GM10847 (cell line): Measurements from ENCODE around the gene NSD2.

Experiments used
- POLR2A ChIP-seq: IDR thresholded peaks from 2 replicates; pipeline ENCODE4 v1.6.1; 2011; ENCODE audit not compliant: insufficient read length; ENCODE audit errors: extremely low read depth

NSD2 gene

GRCh38 chr4:1997712-1998111 is 126.5 kb downstream of the NSD2 start:
- TF ChIP-seq POLR2A, result no peak

DNA sequence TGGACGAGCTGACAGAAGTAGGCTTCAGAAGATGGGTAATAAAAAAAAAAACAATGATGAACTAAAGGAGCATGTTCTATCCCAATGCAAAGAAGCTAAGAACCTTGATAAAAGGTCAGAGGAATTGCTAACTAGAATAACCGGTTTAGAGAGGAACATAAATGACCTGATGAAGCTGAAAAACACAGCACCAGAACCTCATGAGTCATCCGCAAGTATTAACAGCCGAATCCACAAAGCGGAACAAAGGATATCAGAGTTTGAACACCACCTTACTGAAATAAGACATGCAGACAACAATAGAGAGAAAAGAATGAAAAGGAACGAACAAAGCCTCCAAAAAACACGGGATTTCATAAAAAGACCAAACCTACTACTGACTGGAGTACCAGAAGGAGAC is 127.1 kb downstream of the NSD2 start:
- no peak for TF ChIP-seq POLR2A

DNA sequence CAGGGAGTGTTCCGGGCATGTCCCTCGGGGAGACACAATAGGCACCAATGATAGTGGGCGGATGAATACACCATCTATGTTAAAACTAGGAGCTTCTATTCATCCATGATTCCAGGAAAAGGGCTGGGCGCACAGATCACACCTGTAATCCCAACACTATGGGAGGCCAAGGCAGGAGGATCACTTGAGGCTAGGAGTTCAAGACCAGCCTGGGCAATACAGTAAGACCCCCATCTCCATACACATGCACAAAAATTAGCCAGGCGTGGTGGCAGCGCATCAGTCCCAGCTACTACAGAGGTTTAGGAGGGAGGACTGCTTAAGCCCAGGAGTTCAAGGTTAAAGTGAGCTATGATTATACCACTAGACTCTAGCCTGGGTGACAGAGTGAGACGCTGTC is 135.2 kb downstream of the NSD2 start:
- no peak for TF ChIP-seq POLR2A

DNA sequence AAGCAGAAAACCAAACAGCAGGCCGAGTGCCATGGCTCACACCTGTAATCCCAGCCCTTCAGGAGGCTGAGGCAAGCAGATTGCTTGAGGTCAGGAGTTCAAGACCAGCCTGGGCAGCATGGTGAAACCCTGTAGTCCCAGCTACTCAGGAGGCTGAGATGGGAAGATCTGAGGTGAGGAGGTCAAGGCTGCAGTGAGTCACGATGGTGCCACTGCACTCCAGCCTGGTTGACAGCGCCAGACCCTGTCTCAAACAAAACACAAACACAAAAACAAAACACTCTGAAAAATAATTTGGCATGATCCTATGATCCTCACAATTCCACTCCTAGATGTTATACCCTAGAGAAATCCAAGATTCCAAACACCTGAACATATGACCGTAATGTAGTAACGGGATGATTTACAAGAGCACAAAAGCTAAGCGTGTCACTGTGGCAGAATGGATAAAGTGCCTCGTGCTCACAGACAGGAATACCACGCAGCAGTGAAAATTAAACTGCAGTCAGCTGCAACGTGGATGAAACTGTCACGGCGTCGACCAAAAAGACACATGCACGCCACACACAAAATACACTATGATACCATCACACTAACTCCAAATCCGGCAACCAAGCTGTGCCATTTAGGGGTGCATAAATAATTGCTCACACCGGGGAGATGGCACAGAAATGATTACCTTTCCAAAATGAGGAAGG is 135.9 kb downstream of the NSD2 start:
- TF ChIP-seq POLR2A, result no peak

DNA sequence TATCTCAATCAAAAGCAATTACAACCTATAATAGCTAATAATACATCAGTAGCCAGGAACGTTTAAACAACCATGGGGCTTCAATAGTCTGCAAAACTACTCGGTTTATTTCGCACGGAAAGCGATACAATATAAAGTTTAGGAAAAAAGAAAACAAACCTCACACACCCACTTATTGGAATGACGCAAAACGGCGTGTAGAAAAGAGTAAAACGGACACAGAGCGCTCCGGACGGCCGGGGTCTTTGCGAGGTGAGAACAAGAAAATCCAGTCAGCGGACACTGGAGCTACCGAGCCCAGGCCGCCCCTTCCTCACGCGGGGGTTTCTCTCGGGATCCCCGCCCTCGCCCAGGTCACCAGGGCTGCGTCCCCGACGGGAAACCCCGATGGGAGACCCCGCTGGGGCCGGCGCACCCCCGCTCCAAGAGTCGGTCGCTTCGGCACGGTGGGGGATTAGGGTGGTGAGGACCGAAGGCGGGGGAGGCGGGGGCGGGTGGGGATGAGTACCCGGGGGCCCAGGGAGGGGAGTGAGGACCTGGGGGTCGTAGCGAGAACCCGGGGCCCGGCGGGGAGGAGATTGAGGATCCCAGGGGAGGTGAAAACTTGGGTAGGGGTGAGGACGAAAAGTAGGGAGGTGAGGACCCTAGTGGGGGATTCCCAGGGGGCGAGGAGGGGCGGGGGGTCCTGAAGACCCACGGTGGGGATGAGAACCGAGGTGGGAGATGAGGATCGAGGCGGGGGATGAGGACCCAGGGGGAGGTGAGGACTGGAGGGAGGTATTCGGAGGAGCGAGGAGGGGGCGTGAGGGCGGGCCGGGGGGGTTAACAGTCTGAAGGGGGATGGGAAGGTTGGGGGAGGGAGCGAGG is 136.8 kb downstream of the NSD2 start:
- no peak for TF ChIP-seq POLR2A

DNA sequence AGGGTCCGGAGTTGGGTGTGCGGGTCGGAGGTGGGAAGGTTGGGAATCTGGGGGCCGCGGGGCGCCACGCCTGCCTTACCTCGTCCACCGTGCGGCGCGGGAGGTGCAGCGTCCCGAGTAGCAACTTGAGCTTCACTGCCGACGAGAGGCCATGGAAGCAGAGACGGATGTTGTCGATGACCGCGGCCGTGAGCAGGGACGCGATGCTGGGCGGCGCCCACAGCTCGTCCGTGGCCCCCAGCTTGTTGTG is 137.4 kb downstream of the NSD2 start:
- no peak for TF ChIP-seq POLR2A

GRCh38 chr4:2008921-2009650 is 137.9 kb downstream of the NSD2 start, which contains the start of gene NELFA:
NELFA (minus strand) TSS chr4:2008974; CDS start chr4:2008959, 15 bp downstream.
- TF ChIP-seq POLR2A, result peak; percentile 67

DNA sequence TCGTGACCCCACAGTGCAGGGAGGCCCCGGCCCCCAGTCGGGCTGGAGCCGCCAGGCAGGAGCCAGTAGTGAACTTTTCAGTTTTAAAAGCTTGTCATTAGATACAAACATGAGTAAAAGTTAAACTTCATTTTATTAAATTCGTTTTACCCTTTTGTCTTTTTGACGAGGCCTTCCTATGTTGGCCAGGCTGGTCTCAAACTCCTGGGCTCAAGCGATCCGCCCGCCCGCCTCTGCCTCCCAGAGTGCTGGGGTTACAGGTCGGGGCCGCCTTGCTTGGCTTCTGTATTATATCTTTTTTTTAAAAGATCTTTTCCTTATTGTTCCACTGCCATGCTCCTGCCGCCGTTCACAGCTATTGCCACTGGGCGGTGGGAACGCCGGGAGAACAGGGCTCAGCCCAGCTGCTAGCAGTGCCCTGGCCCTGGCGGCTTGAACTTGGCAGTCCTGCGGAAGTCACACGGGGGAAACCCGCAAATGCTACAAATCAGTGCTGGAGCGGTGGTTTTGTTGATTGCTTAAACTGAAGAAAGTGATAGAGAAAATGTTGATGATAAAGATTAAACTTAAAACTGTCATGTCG is 138.5 kb downstream of the NSD2 start:
- TF ChIP-seq POLR2A, result no peak

DNA sequence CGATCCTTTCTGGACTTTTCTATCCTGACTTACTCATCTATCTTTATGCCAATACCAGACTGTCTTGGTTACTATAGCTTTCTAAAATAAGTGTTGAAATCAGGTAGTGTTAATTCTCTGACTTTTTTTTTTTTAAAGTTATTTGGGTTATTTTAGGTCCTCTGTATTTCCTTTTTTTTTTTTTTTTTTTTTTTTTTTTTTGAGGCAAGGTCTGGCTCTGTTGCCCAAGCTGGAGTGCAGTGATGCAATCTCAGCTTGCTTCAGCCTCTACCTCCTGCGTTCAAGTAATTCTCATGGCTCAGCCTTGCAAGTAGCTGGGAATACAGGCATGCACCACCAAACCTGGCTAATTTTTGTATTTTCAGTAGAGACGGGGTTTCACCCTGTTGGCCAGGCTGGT is 140.4 kb downstream of the NSD2 start:
- no peak for TF ChIP-seq POLR2A

GRCh38 chr4:2015008-2015407 is 143.8 kb downstream of the NSD2 start:
- no peak for TF ChIP-seq POLR2A

DNA sequence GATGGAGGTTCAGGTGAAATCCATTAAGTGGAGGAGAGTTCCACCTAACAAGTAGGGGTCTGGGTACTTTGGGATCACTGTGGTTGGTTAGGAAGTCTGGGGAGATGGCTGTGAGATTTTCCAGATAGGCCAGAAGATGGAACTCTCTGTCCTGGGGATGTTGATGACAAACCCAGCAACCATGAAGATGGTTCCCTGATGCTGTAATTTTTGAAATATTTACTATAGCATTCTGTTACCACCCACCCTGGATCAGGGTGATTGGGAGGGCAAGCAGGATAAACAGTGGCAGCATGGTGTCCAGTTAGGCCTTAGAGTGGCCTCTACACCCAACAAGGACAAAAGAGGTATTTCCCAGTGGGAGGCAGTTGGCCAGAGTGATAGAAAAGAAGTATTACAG is 153.5 kb downstream of the NSD2 start:
- TF ChIP-seq POLR2A, result no peak

DNA sequence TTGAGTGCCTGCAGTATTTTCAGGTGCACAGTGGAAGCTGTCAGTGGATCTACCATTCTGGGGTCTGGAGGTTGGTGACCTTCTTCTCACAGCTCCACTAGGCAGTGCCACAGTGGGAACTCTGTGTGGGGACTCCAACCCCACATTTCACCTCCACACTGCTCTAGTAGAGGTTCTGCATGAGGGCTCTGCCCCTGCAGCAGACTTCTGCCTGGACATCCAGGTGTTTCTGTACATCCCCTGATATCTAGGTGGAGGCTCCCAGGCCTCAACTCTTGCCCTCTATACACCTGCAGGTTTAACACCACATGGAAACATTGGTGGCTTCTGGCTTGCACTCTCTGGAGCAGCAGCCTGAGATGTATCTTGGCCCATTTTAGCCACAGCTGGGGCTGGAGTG is 154.6 kb downstream of the NSD2 start:
- TF ChIP-seq POLR2A, result no peak
